Trophoblast cell (in vitro differentiated cells and primary cell): ENCODE measurements around the gene AEN.

Experiments
- DNase-seq, 2 donors: peaks; one replicate each; pipeline ENCODE4 v3.0.0-alpha.2; 2016
- H2AFZ ChIP-seq: 2 replicates; pipeline ENCODE4 v1.6.1; 2013; ENCODE audit warnings: low read length, moderate library complexity, mild to moderate bottlenecking; ENCODE audit not compliant: insufficient read depth, poor library complexity
- H2AK5ac ChIP-seq: 2 replicates; pipeline ENCODE4 v1.6.1; 2013; ENCODE audit warnings: mild to moderate bottlenecking, low read length
- H2BK120ac ChIP-seq: 2 replicates; pipeline ENCODE4 v1.6.1; 2013; ENCODE audit warnings: low read length, mild to moderate bottlenecking, moderate library complexity; ENCODE audit not compliant: insufficient read depth, poor library complexity
- H2BK12ac ChIP-seq: 2 replicates; pipeline ENCODE4 v1.6.1; 2013; ENCODE audit warnings: mild to moderate bottlenecking, low read length, moderate library complexity
- H2BK5ac ChIP-seq: 2 replicates; pipeline ENCODE4 v1.6.1; 2013; ENCODE audit warnings: low read length, low read depth, moderate library complexity, mild to moderate bottlenecking; ENCODE audit not compliant: poor library complexity
- H3K14ac ChIP-seq: 2 replicates; pipeline ENCODE4 v1.6.1; 2013; ENCODE audit warnings: mild to moderate bottlenecking, low read length
- H3K18ac ChIP-seq: 2 replicates; pipeline ENCODE4 v1.6.1; 2013; ENCODE audit warnings: mild to moderate bottlenecking, low read length
- H3K23ac ChIP-seq: 2 replicates; pipeline ENCODE4 v1.6.1; 2013; ENCODE audit warnings: low read length
- H3K27ac ChIP-seq: 2 replicates; pipeline ENCODE4 v1.5.1; 2013; ENCODE audit warnings: low read depth, mild to moderate bottlenecking, inconsistent platforms, low read length, moderate library complexity
- H3K27me3 ChIP-seq: 2 replicates; pipeline ENCODE4 v1.6.1; 2013; ENCODE audit warnings: inconsistent platforms, mild to moderate bottlenecking, low read length, moderate library complexity; ENCODE audit not compliant: insufficient read depth
- H3K36me3 ChIP-seq, 2 experiments: 1 replicate in 1 of 2; 2 replicates in 1 of 2; pipeline ENCODE4 v1.6.1; 2013; ENCODE audit warnings: low read length in 2 of 2, mild to moderate bottlenecking in 2 of 2, moderate library complexity in 1 of 2; ENCODE audit not compliant: insufficient read depth in 2 of 2, control insufficient read depth in 1 of 2
- H3K4ac ChIP-seq: 2 replicates; pipeline ENCODE4 v1.6.1; 2013; ENCODE audit warnings: low read depth, mild to moderate bottlenecking, low read length, moderate library complexity
- H3K4me1 ChIP-seq, 2 experiments: 1 replicate in 1 of 2; 2 replicates in 1 of 2; pipeline ENCODE4 v1.6.1; 2013; ENCODE audit warnings: low read length in 2 of 2, mild to moderate bottlenecking in 2 of 2, moderate library complexity in 1 of 2; ENCODE audit not compliant: insufficient read depth in 2 of 2, control insufficient read depth in 1 of 2
- H3K4me2 ChIP-seq: 2 replicates; pipeline ENCODE4 v1.6.1; 2013; ENCODE audit warnings: inconsistent platforms, mild to moderate bottlenecking, low read length, moderate library complexity
- H3K4me3 ChIP-seq: 2 replicates; pipeline ENCODE4 v1.5.1; 2013; ENCODE audit warnings: mild to moderate bottlenecking, low read depth, low read length, inconsistent platforms
- H3K79me1 ChIP-seq: one replicate; pipeline ENCODE4 v1.6.1; 2013; ENCODE audit warnings: low read length
- H3K79me2 ChIP-seq: 2 replicates; pipeline ENCODE4 v1.6.1; 2013; ENCODE audit warnings: low read length, mild to moderate bottlenecking; ENCODE audit not compliant: control insufficient read depth, insufficient read depth, poor library complexity
- H3K9ac ChIP-seq: 2 replicates; pipeline ENCODE4 v1.6.1; 2013; ENCODE audit warnings: mild to moderate bottlenecking, low read length
- H3K9me3 ChIP-seq: 2 replicates; pipeline ENCODE4 v1.6.1; 2013; ENCODE audit warnings: low read depth, mild to moderate bottlenecking, control low read depth, inconsistent platforms, low read length; ENCODE audit not compliant: insufficient read depth
- H4K12ac ChIP-seq: 2 replicates; pipeline ENCODE4 v1.6.1; 2013; ENCODE audit warnings: low read depth, mild to moderate bottlenecking, low read length, moderate library complexity
- H4K8ac ChIP-seq: 2 replicates; pipeline ENCODE4 v1.6.1; 2013; ENCODE audit warnings: low read depth, mild to moderate bottlenecking, low read length, moderate library complexity
- H4K91ac ChIP-seq: one replicate; pipeline ENCODE4 v1.6.1; 2013; ENCODE audit warnings: low read depth, mild to moderate bottlenecking, low read length, moderate library complexity
- WGBS: extraction: QIAGEN DNeasy Blood & Tissue Kit; methylation state at CpG from one replicate; pipeline ENCODE4 v1.1.7; 2013; ENCODE audit warnings: missing lambda C conversion rate; ENCODE audit not compliant: insufficient read length, insufficient coverage; ENCODE audit errors: extremely low coverage; 5-methylcytosine and 5-hydroxymethylcytosine counted together

The AEN gene

GRCh38 chr15:88644741-88645140 is 23.6 kb downstream of the AEN start:
- WGBS, result no CpG with 5 or more reads among the region's 9 CpGs
- Histone ChIP-seq H3K79me1 (no peaks in the 10 kb centered on the region), H3K4ac (no peak overlapping the region), H2BK12ac (no peak overlapping the region), H3K79me2 (no peaks in the 10 kb centered on the region), H2BK120ac (no peak overlapping the region), H3K36me3 (no peaks in the 10 kb centered on the region), H3K4me1 (peaks cover 5 to 9% of the 10 kb centered on the region in 2 experiments), H3K9me3 (peaks cover 2% of the 10 kb centered on the region), H3K9ac (no peak overlapping the region), H3K23ac (no peak overlapping the region), H2BK5ac (no peak overlapping the region), H4K91ac (no peak overlapping the region), H2AFZ (no peak overlapping the region), H3K4me2 (no peak overlapping the region), H3K27me3 (no peaks in the 10 kb centered on the region), H3K18ac (no peak overlapping the region), H2AK5ac (no peak overlapping the region), H4K8ac (no peak overlapping the region), H3K14ac (no peak overlapping the region), H3K4me3 (no peak overlapping the region), H4K12ac (no peak overlapping the region), H3K27ac (no peak overlapping the region)
- DNase-seq, result no peak

GRCh38 chr15:88645171-88646087 is 24.3 kb downstream of the AEN start:
- H4K91ac ChIP-seq, result no peak overlapping the region
- H3K18ac ChIP-seq, result no peak overlapping the region
- no peak overlapping the region for H2BK5ac ChIP-seq
- H2AFZ ChIP-seq, result no peak overlapping the region
- no peaks in the 10 kb centered on the region for H3K79me1 ChIP-seq
- H3K4me1 ChIP-seq, result peaks cover 3 to 4% of the 10 kb centered on the region in 2 experiments
- no peak overlapping the region for H2BK120ac ChIP-seq
- H3K9me3 ChIP-seq, result peaks cover 2% of the 10 kb centered on the region
- no CpG with 5 or more reads among the region's 14 CpGs for WGBS
- H3K27me3 ChIP-seq, result no peaks in the 10 kb centered on the region
- H3K4ac ChIP-seq, result no peak overlapping the region
- no peak overlapping the region for H3K4me2 ChIP-seq
- no peaks in the 10 kb centered on the region for H3K36me3 ChIP-seq
- H4K8ac ChIP-seq, result no peak overlapping the region
- DNase-seq, result no peak
- no peaks in the 10 kb centered on the region for H3K79me2 ChIP-seq
- no peak overlapping the region for H4K12ac ChIP-seq
- H3K14ac ChIP-seq, result no peak overlapping the region
- no peak overlapping the region for H3K9ac ChIP-seq
- H2AK5ac ChIP-seq, result no peak overlapping the region
- H3K23ac ChIP-seq, result no peak overlapping the region
- H3K4me3 ChIP-seq, result no peak overlapping the region
- no peak overlapping the region for H3K27ac ChIP-seq
- H2BK12ac ChIP-seq, result no peak overlapping the region

- Histone ChIP-seq H3K36me3 (no peaks in the 10 kb centered on the region), H4K12ac (no peak overlapping the region), H4K91ac (no peak overlapping the region), H2BK5ac (no peak overlapping the region), H3K14ac (no peak overlapping the region), H2BK120ac (no peak overlapping the region), H3K4me3 (no peak overlapping the region), H3K79me1 (no peaks in the 10 kb centered on the region), H2AK5ac (no peak overlapping the region), H3K4me2 (no peak overlapping the region), H3K4me1 (peaks cover 3 to 4% of the 10 kb centered on the region in 2 experiments), H2BK12ac (no peak overlapping the region), H3K27me3 (no peaks in the 10 kb centered on the region), H3K27ac (no peak overlapping the region), H3K4ac (no peak overlapping the region), H3K9ac (no peak overlapping the region), H2AFZ (no peak overlapping the region), H3K79me2 (no peaks in the 10 kb centered on the region), H3K23ac (no peak overlapping the region), H3K9me3 (peaks cover 2% of the 10 kb centered on the region), H3K18ac (no peak overlapping the region), H4K8ac (no peak overlapping the region)
- no peak for DNase-seq
- WGBS, result no CpG with 5 or more reads among the region's 1 CpG
Measured at GRCh38 chr15:88646088-88646405, 24.9 kb downstream of the AEN start.

- no peak overlapping the region for H3K4me3 ChIP-seq
- H3K9ac ChIP-seq, result no peak overlapping the region
- H3K36me3 ChIP-seq, result no peaks in the 10 kb centered on the region
- no peak overlapping the region for H3K23ac ChIP-seq
- no peak for DNase-seq
- H2BK120ac ChIP-seq, result no peak overlapping the region
- H3K4me2 ChIP-seq, result no peak overlapping the region
- whole genome bisulfite sequencing, result no CpG with 5 or more reads among the region's 5 CpGs
- no peaks in the 10 kb centered on the region for H3K27me3 ChIP-seq
- H2BK5ac ChIP-seq, result no peak overlapping the region
- peaks cover 3 to 4% of the 10 kb centered on the region in 2 experiments for H3K4me1 ChIP-seq
- H3K14ac ChIP-seq, result no peak overlapping the region
- H4K91ac ChIP-seq, result no peak overlapping the region
- H3K4ac ChIP-seq, result no peak overlapping the region
- H2AFZ ChIP-seq, result no peak overlapping the region
- no peaks in the 10 kb centered on the region for H3K79me1 ChIP-seq
- H3K27ac ChIP-seq, result no peak overlapping the region
- no peak overlapping the region for H4K8ac ChIP-seq
- H2AK5ac ChIP-seq, result no peak overlapping the region
- H2BK12ac ChIP-seq, result no peak overlapping the region
- peaks cover 2% of the 10 kb centered on the region for H3K9me3 ChIP-seq
- no peak overlapping the region for H3K18ac ChIP-seq
- H4K12ac ChIP-seq, result no peak overlapping the region
- no peaks in the 10 kb centered on the region for H3K79me2 ChIP-seq
Measured at GRCh38 chr15:88646951-88647350, 25.8 kb downstream of the AEN start.
